ENCODE measurements around the gene UTRN. TPM values are rescaled to one million over a fixed set of nuclear protein-coding genes. Genes with fewer than 3 reads are reported as not detected.

The UTRN gene
- total RNA-seq, 2 donors from 2014 or later, result 207 to 232 TPM

GRCh38 chr6:144265390-144265789 is 19.7 kb upstream of the UTRN start:
- DNase-seq, result no peak
- no peaks in the 10 kb centered on the region for H3K36me3 Mint-ChIP-seq (ENCODE audit: low read depth)
- H3K4me1 Mint-ChIP-seq, result peaks cover 2% of the 10 kb centered on the region
- no peak overlapping the region for H3K4me3 Mint-ChIP-seq
- no peaks in the 10 kb centered on the region for H3K27me3 Mint-ChIP-seq
- peak; percentile 39 for ATAC-seq
- no peak overlapping the region for H3K27ac Mint-ChIP-seq
- H3K9me3 ChIP-seq (ENCODE audit: control insufficient read depth, low read length, poor library complexity, severe bottlenecking), result no peaks in the 10 kb centered on the region

DNA sequence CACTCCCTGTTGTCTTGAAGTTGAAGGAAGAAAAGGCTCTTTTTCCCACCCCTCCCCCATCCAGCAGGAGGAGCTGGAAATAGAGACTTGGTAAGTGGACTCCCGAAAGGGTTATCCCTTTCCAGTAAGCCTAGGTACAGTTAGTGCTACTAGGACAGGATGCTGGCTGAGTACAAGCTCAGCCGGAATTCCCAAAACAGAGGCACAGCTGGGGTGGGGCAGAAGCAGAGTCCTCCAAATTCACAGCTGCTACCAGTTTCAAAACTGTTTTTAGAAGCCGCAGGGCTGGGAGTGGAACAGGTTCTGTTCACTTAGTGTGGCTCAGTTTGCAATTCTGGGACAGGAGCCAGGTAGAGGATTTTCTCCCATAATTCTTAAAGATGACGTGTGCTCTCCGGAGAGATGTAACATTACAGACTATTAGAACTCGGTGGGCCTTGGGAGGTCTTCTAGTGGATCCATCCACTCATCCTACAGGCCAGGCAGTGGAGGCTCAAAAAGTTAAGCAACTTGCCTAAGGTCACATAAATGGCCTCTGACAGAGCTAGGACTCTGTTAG is 19.0 kb upstream of the UTRN start:
- Mint-ChIP-seq H3K27ac (no peak overlapping the region), H3K4me3 (no peak overlapping the region), H3K27me3 (no peaks in the 10 kb centered on the region), H3K4me1 (peaks cover 2% of the 10 kb centered on the region), H3K36me3 (ENCODE audit: low read depth) (no peaks in the 10 kb centered on the region)
- ATAC-seq (no peak), DNase-seq (no peak)
- no peaks in the 10 kb centered on the region for H3K9me3 ChIP-seq (ENCODE audit: control insufficient read depth, low read length, poor library complexity, severe bottlenecking)

DNA sequence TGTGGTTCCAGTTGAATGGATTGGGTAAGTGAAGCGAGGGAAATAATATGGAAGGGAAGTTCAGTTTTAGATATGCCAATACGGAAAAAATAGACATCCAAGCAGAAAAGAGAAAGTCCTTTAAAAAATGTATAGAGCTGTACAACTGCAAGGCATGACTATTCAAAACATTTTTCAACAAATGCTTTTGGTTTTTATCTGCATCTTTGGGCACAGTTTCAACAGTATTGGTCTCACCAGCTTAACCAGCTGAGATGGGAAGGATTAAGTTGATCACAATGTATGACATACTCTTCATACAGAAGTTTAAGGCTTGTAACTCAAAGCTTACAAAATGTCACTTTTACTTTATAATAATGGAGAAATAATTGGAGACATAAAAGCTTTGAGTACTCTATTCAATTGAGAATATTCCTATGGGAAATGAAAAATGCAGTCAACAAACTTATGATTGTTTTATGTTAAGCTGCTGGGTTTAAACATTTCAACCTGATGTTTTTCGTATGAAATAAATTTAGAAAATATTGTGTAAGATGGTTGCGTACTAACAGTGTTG is 16.3 kb upstream of the UTRN start:
- Mint-ChIP-seq H3K4me3 (no peak overlapping the region), H3K36me3 (ENCODE audit: low read depth) (no peaks in the 10 kb centered on the region), H3K27me3 (no peaks in the 10 kb centered on the region), H3K4me1 (no peaks in the 10 kb centered on the region), H3K27ac (no peak overlapping the region)
- DNase-seq, result no peak
- no peak for ATAC-seq
- no peaks in the 10 kb centered on the region for H3K9me3 ChIP-seq (ENCODE audit: control insufficient read depth, low read length, poor library complexity, severe bottlenecking)

- DNase-seq (no peak), ATAC-seq (no peak)
- Mint-ChIP-seq H3K4me3 (no peak overlapping the region), H3K27me3 (peaks cover 6% of the 10 kb centered on the region), H3K27ac (no peak overlapping the region), H3K4me1 (peaks cover 2% of the 10 kb centered on the region), H3K36me3 (ENCODE audit: low read depth) (no peaks in the 10 kb centered on the region)
- H3K9me3 ChIP-seq (ENCODE audit: control insufficient read depth, low read length, poor library complexity, severe bottlenecking), result no peaks in the 10 kb centered on the region
Observed at GRCh38 chr6:144277174-144277573, 8.0 kb upstream of the UTRN start.

DNA sequence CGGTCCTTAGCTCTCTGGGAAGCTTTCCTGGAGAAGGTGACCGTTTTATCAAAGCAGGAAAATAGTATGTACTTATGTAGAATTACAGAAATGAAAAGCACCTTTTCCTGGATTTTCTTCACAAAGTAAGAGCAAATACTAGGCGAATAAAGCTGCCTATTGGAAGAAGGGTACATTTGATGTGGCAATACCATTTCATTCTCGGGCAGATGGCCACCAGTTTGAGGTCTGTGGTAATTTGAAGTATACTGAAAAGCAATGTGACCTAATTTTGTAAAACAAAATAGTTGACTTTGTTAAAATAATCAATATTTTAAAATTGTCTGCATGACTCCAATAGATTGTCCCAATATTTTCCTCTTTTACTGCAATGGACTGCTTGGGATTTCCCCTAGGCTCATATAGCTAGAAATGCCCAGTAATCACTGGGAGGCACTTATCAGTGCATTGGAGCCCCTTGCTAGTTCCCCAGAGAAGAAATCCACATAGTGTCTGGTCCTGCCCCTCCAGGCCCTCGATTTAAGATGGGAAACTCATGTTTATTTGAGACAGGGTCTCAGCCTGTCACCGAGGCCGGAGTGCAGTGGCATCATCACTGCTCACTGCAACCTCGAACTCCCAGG is 7.4 kb upstream of the UTRN start:
- ATAC-seq (no peak), DNase-seq (no peak)
- H3K9me3 ChIP-seq (ENCODE audit: control insufficient read depth, low read length, poor library complexity, severe bottlenecking), result no peaks in the 10 kb centered on the region
- no peak overlapping the region for H3K4me3 Mint-ChIP-seq
- H3K4me1 Mint-ChIP-seq, result peaks cover 2% of the 10 kb centered on the region
- peaks cover 10% of the 10 kb centered on the region for H3K27me3 Mint-ChIP-seq
- H3K27ac Mint-ChIP-seq, result no peak overlapping the region
- H3K36me3 Mint-ChIP-seq (ENCODE audit: low read depth), result no peaks in the 10 kb centered on the region

DNA sequence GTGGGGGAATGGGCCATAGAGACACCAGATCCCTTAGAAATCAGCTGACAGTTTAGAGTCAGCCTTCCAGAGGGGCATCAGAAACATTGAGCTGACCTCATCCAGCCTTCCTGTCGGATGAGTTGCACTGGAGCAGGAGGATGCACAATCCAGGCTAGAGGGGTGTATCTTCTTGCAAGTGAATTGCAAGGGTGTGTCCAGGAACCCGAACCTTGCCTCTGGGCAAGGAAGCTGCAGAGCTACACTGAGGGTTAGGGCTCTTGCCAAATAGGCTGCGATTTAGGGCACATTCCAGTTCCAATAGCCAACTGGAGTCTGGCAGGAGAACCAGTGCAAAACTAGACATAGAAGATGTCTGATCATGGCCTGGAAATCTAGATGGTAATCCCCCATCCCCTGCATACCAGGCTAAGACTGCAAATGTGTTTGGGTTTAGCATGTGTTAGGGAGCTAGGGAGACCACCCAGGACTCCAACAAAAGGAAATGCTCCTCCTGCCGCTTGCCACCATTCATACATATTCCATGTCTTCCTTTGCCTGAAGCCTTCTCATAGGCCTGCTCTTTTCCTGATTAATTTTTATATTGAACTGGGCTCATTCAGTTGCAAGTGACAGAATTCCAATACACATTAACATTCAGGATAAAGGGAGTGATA is 6.3 kb upstream of the UTRN start:
- H3K4me1 Mint-ChIP-seq, result peaks cover 4% of the 10 kb centered on the region
- no peaks in the 10 kb centered on the region for H3K9me3 ChIP-seq (ENCODE audit: control insufficient read depth, low read length, poor library complexity, severe bottlenecking)
- no peak overlapping the region for H3K4me3 Mint-ChIP-seq
- no peak for ATAC-seq
- H3K27ac Mint-ChIP-seq, result no peak overlapping the region
- H3K36me3 Mint-ChIP-seq (ENCODE audit: low read depth), result no peaks in the 10 kb centered on the region
- DNase-seq, result no peak
- H3K27me3 Mint-ChIP-seq, result peaks cover 12% of the 10 kb centered on the region

- H3K9me3 ChIP-seq (ENCODE audit: control insufficient read depth, low read length, poor library complexity, severe bottlenecking), result no peaks in the 10 kb centered on the region
- H3K36me3 Mint-ChIP-seq (ENCODE audit: low read depth), result no peaks in the 10 kb centered on the region
- H3K27ac Mint-ChIP-seq, result no peak overlapping the region
- ATAC-seq, result no peak
- no peak for DNase-seq
- no peak overlapping the region for H3K4me3 Mint-ChIP-seq
- H3K4me1 Mint-ChIP-seq, result peaks cover 12% of the 10 kb centered on the region
- peaks cover 15% of the 10 kb centered on the region for H3K27me3 Mint-ChIP-seq
Observed at GRCh38 chr6:144279484-144280150, 5.5 kb upstream of the UTRN start.

- ATAC-seq (no peak), DNase-seq (no peak)
- Mint-ChIP-seq H3K36me3 (ENCODE audit: low read depth) (no peaks in the 10 kb centered on the region), H3K27me3 (peaks cover 15% of the 10 kb centered on the region), H3K27ac (no peak overlapping the region), H3K4me3 (peak overlapping the region; percentile 94), H3K4me1 (peaks cover 21% of the 10 kb centered on the region)
- H3K9me3 ChIP-seq (ENCODE audit: control insufficient read depth, low read length, poor library complexity, severe bottlenecking), result no peaks in the 10 kb centered on the region
Observed at GRCh38 chr6:144283646-144284477, 1.3 kb upstream of the UTRN start.

GRCh38 chr6:144284478-144284782 is 705 bp upstream of the UTRN start:
- ATAC-seq, result no peak
- Mint-ChIP-seq H3K4me1 (peaks cover 21% of the 10 kb centered on the region), H3K27ac (no peak overlapping the region), H3K4me3 (peak overlapping the region; percentile 94), H3K36me3 (ENCODE audit: low read depth) (no peaks in the 10 kb centered on the region), H3K27me3 (peaks cover 15% of the 10 kb centered on the region)
- DNase-seq, result no peak
- H3K9me3 ChIP-seq (ENCODE audit: control insufficient read depth, low read length, poor library complexity, severe bottlenecking), result no peaks in the 10 kb centered on the region

GRCh38 chr6:144285548-144285797 is 338 bp downstream of the UTRN start:
- peak overlapping the region; percentile 94 for H3K4me3 Mint-ChIP-seq
- H3K27me3 Mint-ChIP-seq, result peaks cover 15% of the 10 kb centered on the region
- peaks cover 23% of the 10 kb centered on the region for H3K4me1 Mint-ChIP-seq
- DNase-seq (no peak), ATAC-seq (no peak)
- H3K27ac Mint-ChIP-seq, result peak overlapping the region; percentile 63
- no peaks in the 10 kb centered on the region for H3K36me3 Mint-ChIP-seq (ENCODE audit: low read depth)
- no peaks in the 10 kb centered on the region for H3K9me3 ChIP-seq (ENCODE audit: control insufficient read depth, low read length, poor library complexity, severe bottlenecking)

GRCh38 chr6:144285798-144286502 is 815 bp downstream of the UTRN start:
- peaks cover 23% of the 10 kb centered on the region for H3K4me1 Mint-ChIP-seq
- H3K27me3 Mint-ChIP-seq, result peaks cover 14% of the 10 kb centered on the region
- H3K36me3 Mint-ChIP-seq (ENCODE audit: low read depth), result no peaks in the 10 kb centered on the region
- ATAC-seq, result peak; percentile 66
- H3K4me3 Mint-ChIP-seq, result peak overlapping the region; percentile 94
- DNase-seq, result peak in 2 of 3 donors; percentile 16 to 19
- peak overlapping the region; percentile 63 for H3K27ac Mint-ChIP-seq
- no peaks in the 10 kb centered on the region for H3K9me3 ChIP-seq (ENCODE audit: control insufficient read depth, low read length, poor library complexity, severe bottlenecking)

- H3K9me3 ChIP-seq (ENCODE audit: control insufficient read depth, low read length, poor library complexity, severe bottlenecking), result no peaks in the 10 kb centered on the region
- peak overlapping the region; percentile 63 for H3K27ac Mint-ChIP-seq
- ATAC-seq, result no peak
- H3K4me1 Mint-ChIP-seq, result peaks cover 23% of the 10 kb centered on the region
- peak overlapping the region; percentile 94 for H3K4me3 Mint-ChIP-seq
- H3K36me3 Mint-ChIP-seq (ENCODE audit: low read depth), result no peaks in the 10 kb centered on the region
- peaks cover 11% of the 10 kb centered on the region for H3K27me3 Mint-ChIP-seq
- no peak for DNase-seq
Observed at GRCh38 chr6:144286503-144287393, 1.6 kb downstream of the UTRN start.

Measured in T-helper 17 cell (primary cell).